SU-DHL-6 (cell line): ENCODE results near the gene TMA7B.

Experiments
- H2AFZ ChIP-seq: fragments of 200-600 bp; sonication (generic); 2 replicates; pipeline ENCODE4 v1.6.1; 2014; ENCODE audit warnings: low read depth, mild to moderate bottlenecking, moderate library complexity, mixed read lengths, antibody characterized with exemption, low read length; ENCODE audit not compliant: severe bottlenecking
- H3F3A ChIP-seq: fragments of 200-600 bp; shearing (Covaris generic); 2 replicates; pipeline ENCODE4 v1.6.0; 2016; ENCODE audit warnings: antibody characterized with exemption, mild to moderate bottlenecking; ENCODE audit not compliant: insufficient read depth
- H3K27ac ChIP-seq: fragments of 200-600 bp; sonication (generic); 2 replicates; pipeline ENCODE4 v1.5.1; 2016; ENCODE audit warnings: low read depth, mild to moderate bottlenecking, low read length, moderate library complexity, mixed read lengths
- H3K27me3 ChIP-seq: fragments of 200-600 bp; sonication (generic), shearing (Covaris generic); 2 replicates; pipeline ENCODE4 v1.6.0; 2014; ENCODE audit warnings: mild to moderate bottlenecking, low read length
- H3K36me3 ChIP-seq: fragments of 200-600 bp; sonication (generic); 2 replicates; pipeline ENCODE4 v1.6.1; 2014; ENCODE audit warnings: mild to moderate bottlenecking, low read length, mixed read lengths
- H3K4me2 ChIP-seq: fragments of 300-600, 200-600 bp; shearing (Covaris generic), sonication (generic); 2 replicates; pipeline ENCODE4 v1.6.0; 2014; ENCODE audit warnings: low read length, low read depth, mild to moderate bottlenecking; ENCODE audit not compliant: poor library complexity, severe bottlenecking
- H3K4me3 ChIP-seq: fragments of 200-600 bp; sonication (generic); 2 replicates; pipeline ENCODE4 v1.5.1; 2014; ENCODE audit warnings: antibody characterized with exemption, low read length, mild to moderate bottlenecking, mixed read lengths; ENCODE audit not compliant: insufficient read depth, poor library complexity, severe bottlenecking
- H3K79me2 ChIP-seq: fragments of 200-600 bp; sonication (generic); 2 replicates; pipeline ENCODE4 v1.6.1; 2014; ENCODE audit warnings: mild to moderate bottlenecking, low read length, moderate library complexity; ENCODE audit not compliant: insufficient read depth
- H3K9ac ChIP-seq: fragments of 200-600 bp; sonication (generic); 2 replicates; pipeline ENCODE4 v1.7.0; 2014; ENCODE audit warnings: mild to moderate bottlenecking, low read length
- H3K9me2 ChIP-seq: fragments of 200-600 bp; sonication (generic); replicated peaks from 2 replicates; pipeline ENCODE4 v1.6.1; 2014; ENCODE audit warnings: low read length; ENCODE audit not compliant: insufficient read depth
- H3K9me3 ChIP-seq: fragments of 200-600 bp; sonication (generic); 2 replicates; pipeline ENCODE4 v1.6.1; 2014; ENCODE audit warnings: low read length, mixed read lengths; ENCODE audit not compliant: insufficient read depth
- H4K20me1 ChIP-seq: fragments of 200-600 bp; sonication (generic); 2 replicates; pipeline ENCODE4 v1.6.1; 2014; ENCODE audit warnings: low read depth, mild to moderate bottlenecking, antibody characterized with exemption, low read length, moderate library complexity, mixed read lengths
- EZH2phosphoT487 ChIP-seq: fragments of 200-600 bp; sonication (generic), shearing (Covaris generic); conservative IDR thresholded peaks from 2 replicates; pipeline ENCODE4 v1.6.1; 2018; ENCODE audit warnings: mild to moderate bottlenecking, antibody characterized with exemption, low read length, moderate library complexity, mixed read lengths
- TF ChIP-seq, protein P1 (sequence below): fragments of 200-600 bp; sonication (generic); IDR thresholded peaks from one replicate; pipeline ENCODE4 v1.5.1; 2017; ENCODE audit warnings: antibody characterized with exemption, mild to moderate bottlenecking, low read length, moderate library complexity; ENCODE audit not compliant: insufficient read depth, poor library complexity, severe bottlenecking

The TMA7B gene

DNA sequence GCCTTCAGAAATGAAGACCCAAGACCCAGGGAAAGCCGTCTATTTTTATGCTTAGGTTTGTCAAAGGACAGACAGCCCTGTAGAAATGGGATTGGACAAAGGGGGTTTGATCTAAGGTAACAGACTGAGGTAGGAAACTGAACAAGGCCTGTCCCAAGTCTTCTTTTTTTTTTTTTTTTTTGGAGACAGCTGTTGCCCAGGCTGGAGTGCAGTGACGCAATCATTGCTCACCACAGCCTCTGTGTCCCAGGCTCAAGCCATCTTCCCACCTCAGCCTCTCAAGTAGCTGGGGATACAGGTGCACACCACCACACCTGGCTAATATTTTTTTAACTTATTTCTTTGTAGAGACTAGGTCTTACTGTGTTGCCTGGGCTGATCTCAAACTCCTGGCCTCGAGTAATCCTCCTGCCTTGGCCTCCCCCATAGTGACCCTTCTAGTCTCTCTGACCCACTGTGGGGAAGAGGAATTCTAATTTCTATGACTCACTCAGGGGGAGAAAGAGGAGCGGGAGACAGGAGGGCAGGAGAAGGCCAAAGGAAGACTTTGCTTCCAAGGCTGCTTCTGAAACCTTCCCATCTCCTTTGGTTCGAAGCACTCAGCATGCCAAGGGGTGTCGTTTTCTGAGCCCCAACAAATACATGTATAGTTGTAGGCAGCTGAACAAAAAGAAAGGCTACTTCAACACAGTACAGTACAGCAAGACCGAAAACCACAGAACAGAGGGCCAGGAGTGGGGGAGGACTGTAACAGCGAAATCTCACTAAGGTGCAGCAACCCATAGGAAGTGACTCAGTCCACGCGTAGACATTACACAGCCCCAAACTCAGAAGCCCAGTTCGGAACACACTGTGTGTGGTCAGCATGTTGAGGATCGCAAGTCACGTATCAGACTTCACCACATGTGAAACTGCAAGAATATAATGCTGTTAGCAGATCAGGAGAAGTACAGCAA lies 872 bp downstream of the TMA7B start:
- Histone ChIP-seq H3K9ac (no peak overlapping the region), H3K27ac (no peak overlapping the region), H2AFZ (no peak overlapping the region)

DNA sequence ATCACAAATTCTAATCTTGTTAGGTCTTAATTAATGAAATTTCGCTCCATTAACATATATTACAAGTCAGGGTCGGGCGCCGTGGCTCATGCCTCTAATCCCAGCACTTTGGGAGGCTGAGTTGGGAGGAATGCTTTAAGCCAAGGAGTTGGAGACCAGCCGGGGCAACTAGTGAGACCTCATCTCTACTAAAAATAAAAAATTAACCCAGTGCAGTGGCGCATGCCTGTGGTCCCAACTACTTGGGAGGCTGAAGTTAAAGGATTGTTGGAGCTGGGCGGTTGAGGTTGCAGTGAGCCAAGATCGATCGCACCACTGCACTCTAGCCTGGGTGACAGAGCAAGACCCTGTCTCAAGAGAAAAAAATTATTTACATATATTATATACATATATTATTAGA lies 1.9 kb downstream of the TMA7B start:
- no peaks in the 10 kb centered on the region for H3K27me3 ChIP-seq
- no peaks in the 10 kb centered on the region for H3K9me3 ChIP-seq
- no peaks in the 10 kb centered on the region for H3K9me2 ChIP-seq
- no peaks in the 10 kb centered on the region for H3K36me3 ChIP-seq
- H3K9ac ChIP-seq: no peak overlapping the region
- no peaks in the 10 kb centered on the region for H3K79me2 ChIP-seq
- no peak overlapping the region for H3K4me3 ChIP-seq
- TF ChIP-seq, protein P1, sequence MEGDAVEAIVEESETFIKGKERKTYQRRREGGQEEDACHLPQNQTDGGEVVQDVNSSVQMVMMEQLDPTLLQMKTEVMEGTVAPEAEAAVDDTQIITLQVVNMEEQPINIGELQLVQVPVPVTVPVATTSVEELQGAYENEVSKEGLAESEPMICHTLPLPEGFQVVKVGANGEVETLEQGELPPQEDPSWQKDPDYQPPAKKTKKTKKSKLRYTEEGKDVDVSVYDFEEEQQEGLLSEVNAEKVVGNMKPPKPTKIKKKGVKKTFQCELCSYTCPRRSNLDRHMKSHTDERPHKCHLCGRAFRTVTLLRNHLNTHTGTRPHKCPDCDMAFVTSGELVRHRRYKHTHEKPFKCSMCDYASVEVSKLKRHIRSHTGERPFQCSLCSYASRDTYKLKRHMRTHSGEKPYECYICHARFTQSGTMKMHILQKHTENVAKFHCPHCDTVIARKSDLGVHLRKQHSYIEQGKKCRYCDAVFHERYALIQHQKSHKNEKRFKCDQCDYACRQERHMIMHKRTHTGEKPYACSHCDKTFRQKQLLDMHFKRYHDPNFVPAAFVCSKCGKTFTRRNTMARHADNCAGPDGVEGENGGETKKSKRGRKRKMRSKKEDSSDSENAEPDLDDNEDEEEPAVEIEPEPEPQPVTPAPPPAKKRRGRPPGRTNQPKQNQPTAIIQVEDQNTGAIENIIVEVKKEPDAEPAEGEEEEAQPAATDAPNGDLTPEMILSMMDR: no peak
- no peak for TF ChIP-seq EZH2phosphoT487
- no peaks in the 10 kb centered on the region for H4K20me1 ChIP-seq
- H3K27ac ChIP-seq: no peak overlapping the region
- H2AFZ ChIP-seq: no peak overlapping the region
- no peak overlapping the region for H3K4me2 ChIP-seq
- no peaks in the 10 kb centered on the region for H3F3A ChIP-seq

More for the DNA sequence above, 872 bp downstream of the TMA7B start:
- Histone ChIP-seq H4K20me1 (no peaks in the 10 kb centered on the region), H3K4me2 (no peak overlapping the region), H3K4me3 (no peak overlapping the region), H3K79me2 (no peaks in the 10 kb centered on the region), H3K27me3 (no peaks in the 10 kb centered on the region), H3F3A (no peaks in the 10 kb centered on the region), H3K9me2 (no peaks in the 10 kb centered on the region), H3K9me3 (no peaks in the 10 kb centered on the region), H3K36me3 (no peaks in the 10 kb centered on the region)
- TF ChIP-seq, protein P1: no peak
- TF ChIP-seq EZH2phosphoT487: no peak

GRCh38 chr22:39965748-39966147 lies 5.6 kb downstream of the TMA7B start:
- Histone ChIP-seq H3K4me3 (no peak overlapping the region), H3K9me3 (no peaks in the 10 kb centered on the region), H3K27ac (no peak overlapping the region), H3K27me3 (no peaks in the 10 kb centered on the region), H4K20me1 (no peaks in the 10 kb centered on the region), H3K4me2 (no peak overlapping the region), H3K79me2 (no peaks in the 10 kb centered on the region), H3F3A (no peaks in the 10 kb centered on the region), H2AFZ (no peak overlapping the region), H3K9ac (no peak overlapping the region), H3K9me2 (no peaks in the 10 kb centered on the region), H3K36me3 (no peaks in the 10 kb centered on the region)
- no peak for TF ChIP-seq EZH2phosphoT487
- TF ChIP-seq, protein P1: no peak
